Activated T-helper 1 cell treated with anti-CD3 and anti-CD28 coated beads, Interleukin-12 subunit alpha, Interleukin-12 subunit beta, Interleukin-2, Interleukin-4 antibody, amounts not matched to agents 30 ng/mL and 10 ng/mL and 1 ng/mL, durations not matched to agents 14 hours and 24 hours and 36 hours (primary cell): ENCODE results near the gene CTDSPL. TPM values are rescaled to one million over a fixed set of nuclear protein-coding genes. Genes with fewer than 3 reads are reported as not detected.

Experiments used
- DNase-seq: peaks from one replicate; pipeline ENCODE4 v3.0.0; 2021; ENCODE audit warnings: low spot score
- H3K27ac Mint-ChIP-seq: one replicate; pipeline ENCODE4 v1.8.0; 2021; ENCODE audit warnings: mild to moderate bottlenecking, mixed read lengths
- H3K27me3 Mint-ChIP-seq: one replicate; pipeline ENCODE4 v1.8.0; 2022; ENCODE audit warnings: mild to moderate bottlenecking, moderate library complexity, mixed read lengths; ENCODE audit not compliant: insufficient read depth
- H3K36me3 Mint-ChIP-seq: one replicate; pipeline ENCODE4 v1.8.0; 2021; ENCODE audit warnings: low read depth, mixed read lengths
- H3K4me1 Mint-ChIP-seq: one replicate; pipeline ENCODE4 v1.8.0; 2021; ENCODE audit warnings: low read depth, mixed read lengths
- H3K4me3 Mint-ChIP-seq: one replicate; pipeline ENCODE4 v1.8.0; 2021; ENCODE audit warnings: mild to moderate bottlenecking, moderate library complexity, mixed read lengths
- H3K9me3 Mint-ChIP-seq: one replicate; pipeline ENCODE4 v1.8.0; 2021; ENCODE audit warnings: mixed read lengths
- intact Hi-C: fragments of 100-400 bp; cut with micrococcal nuclease; formaldehyde crosslinking; loops from one replicate; pipeline ENCODE4 v1.15.1; 2024
- total RNA-seq: library from RNA; stranded (reverse); gene quantifications from 2 replicates; pipeline ENCODE4 v1.2.3, GENCODE V29; 2022

CTDSPL gene
- total RNA-seq, 1 donor from 2014 or later, result 3.7 TPM

DNA sequence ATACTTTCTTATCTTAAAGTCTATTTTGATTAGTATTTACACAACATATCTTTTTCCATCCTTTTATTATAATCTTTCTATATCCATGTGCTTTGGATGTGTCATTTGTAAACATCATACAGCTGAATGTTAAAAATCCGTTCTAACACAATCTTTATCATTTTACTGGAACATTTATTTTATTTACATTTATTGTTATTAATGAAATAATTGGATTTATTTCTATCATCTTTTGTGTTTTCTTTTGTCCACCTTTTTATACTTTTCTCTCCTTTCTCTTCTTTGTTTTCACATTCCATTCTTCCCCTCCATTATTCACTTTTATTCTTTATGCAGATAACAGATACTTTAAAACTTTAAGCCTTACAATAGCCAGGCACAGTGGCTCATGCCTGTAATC lies 34.7 kb upstream of the CTDSPL start:
- H3K27me3 Mint-ChIP-seq, result peaks cover 16% of the 10 kb centered on the region
- intact Hi-C loops, result no loop called here
- H3K4me1 Mint-ChIP-seq, result no peaks in the 10 kb centered on the region

GRCh38 chr3:37832480-37832879 lies 29.2 kb upstream of the CTDSPL start:
- Mint-ChIP-seq H3K4me3 (no peak overlapping the region), H3K27ac (no peak overlapping the region), H3K36me3 (no peaks in the 10 kb centered on the region), H3K9me3 (no peaks in the 10 kb centered on the region), H3K4me1 (no peaks in the 10 kb centered on the region), H3K27me3 (peaks cover 3% of the 10 kb centered on the region)
- no peak for DNase-seq
- intact Hi-C loops, result no loop called here

More for the DNA sequence above, 34.7 kb upstream of the CTDSPL start:
- Mint-ChIP-seq H3K9me3 (no peaks in the 10 kb centered on the region), H3K4me3 (no peak overlapping the region), H3K36me3 (no peaks in the 10 kb centered on the region), H3K27ac (no peak overlapping the region)
- no peak for DNase-seq

DNA sequence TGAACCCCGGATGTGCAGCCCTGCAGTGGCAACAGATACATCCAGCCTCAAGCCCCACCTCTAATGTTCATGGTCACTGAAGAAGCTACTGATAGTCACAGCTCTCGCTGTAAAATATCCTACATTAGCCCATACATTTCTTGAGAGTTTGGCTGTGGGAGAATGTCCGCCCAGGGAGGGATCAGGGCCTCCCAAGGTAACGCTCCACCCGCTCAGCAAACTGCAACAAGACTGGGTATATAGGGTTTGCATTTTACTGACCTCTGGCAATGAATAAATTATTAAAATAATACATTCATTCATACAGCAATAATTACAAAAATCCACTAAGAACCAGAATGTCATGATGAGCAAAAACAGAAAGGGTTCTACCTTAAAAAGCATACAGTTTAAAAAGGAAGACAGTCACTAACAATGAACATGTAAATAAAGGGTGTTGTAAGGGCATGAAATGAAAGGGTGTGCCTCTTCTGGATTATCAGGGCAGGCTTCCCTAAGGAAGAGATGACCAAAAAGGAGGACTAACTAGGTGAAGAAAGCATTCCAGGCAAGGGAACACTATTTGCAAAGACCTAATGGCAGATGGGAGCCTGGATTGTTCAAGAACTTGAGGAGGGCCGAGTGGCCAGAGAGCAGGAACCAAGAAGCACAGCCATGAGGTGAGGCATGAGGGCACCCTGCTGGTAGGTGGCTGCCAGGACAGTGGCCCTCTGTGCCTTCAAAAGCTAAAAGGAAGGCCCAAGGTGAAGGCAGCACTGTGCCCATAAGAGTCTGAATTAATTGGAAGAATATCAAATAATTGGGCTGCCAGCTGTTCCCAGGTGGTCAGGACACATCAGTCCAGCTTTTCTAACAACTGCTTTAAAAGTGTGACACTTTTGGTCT lies 28.1 kb upstream of the CTDSPL start:
- H3K4me3 Mint-ChIP-seq, result no peak overlapping the region
- no peak for DNase-seq
- H3K9me3 Mint-ChIP-seq, result no peaks in the 10 kb centered on the region
- intact Hi-C loops, result no loop called here
- H3K27ac Mint-ChIP-seq, result no peak overlapping the region
- no peaks in the 10 kb centered on the region for H3K4me1 Mint-ChIP-seq
- H3K27me3 Mint-ChIP-seq, result peaks cover 2% of the 10 kb centered on the region
- no peaks in the 10 kb centered on the region for H3K36me3 Mint-ChIP-seq

DNA sequence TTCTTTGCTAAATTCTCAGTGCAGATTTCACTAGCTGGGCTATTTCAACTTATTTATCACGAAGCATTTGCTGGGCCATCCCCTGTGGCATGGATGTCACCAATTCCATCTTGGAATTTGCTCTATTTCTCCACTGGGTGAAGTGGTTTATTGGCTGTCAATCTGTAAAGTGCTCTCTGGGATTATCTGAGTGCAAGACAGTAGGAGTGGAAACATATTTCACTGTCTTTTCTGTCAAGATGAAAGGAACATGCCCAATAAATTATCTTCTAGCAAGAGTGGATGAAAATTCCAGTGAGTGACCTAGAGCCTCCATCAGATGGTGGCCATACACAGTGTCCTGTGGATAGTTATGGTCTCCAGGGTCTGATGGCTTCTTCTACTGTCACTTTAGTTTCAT lies 25.1 kb upstream of the CTDSPL start:
- H3K9me3 Mint-ChIP-seq, result no peaks in the 10 kb centered on the region
- H3K27me3 Mint-ChIP-seq, result peaks cover 6% of the 10 kb centered on the region
- no peaks in the 10 kb centered on the region for H3K4me1 Mint-ChIP-seq
- peaks cover 2% of the 10 kb centered on the region for H3K36me3 Mint-ChIP-seq
- intact Hi-C loops, result no loop called here
- no peak overlapping the region for H3K27ac Mint-ChIP-seq
- H3K4me3 Mint-ChIP-seq, result no peak overlapping the region
- DNase-seq, result no peak

DNA sequence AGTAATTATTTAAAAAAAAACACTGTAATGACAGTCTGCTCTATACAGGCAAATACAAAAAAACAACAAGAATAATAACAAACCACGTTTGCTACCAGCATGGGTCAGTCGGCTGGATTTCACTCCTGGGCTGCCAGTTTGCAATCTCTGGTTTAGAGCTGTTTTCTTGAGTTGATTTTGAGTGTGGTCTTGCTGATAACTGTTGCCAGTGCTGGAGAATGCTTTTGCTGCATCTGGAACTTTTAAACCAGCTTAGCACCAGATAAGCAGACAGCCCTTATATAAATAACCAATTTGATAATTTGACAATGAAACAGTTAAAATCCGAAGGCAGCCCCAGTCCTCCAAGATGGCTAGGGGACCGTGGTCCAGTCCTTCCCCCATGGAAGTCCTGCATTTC lies 14.0 kb upstream of the CTDSPL start:
- Mint-ChIP-seq H3K9me3 (peaks cover 6% of the 10 kb centered on the region), H3K4me1 (no peaks in the 10 kb centered on the region), H3K27ac (no peak overlapping the region), H3K27me3 (peaks cover 4% of the 10 kb centered on the region), H3K36me3 (no peaks in the 10 kb centered on the region), H3K4me3 (no peak overlapping the region)
- intact Hi-C loops, result no loop called here
- DNase-seq, result no peak

GRCh38 chr3:37849146-37849923 lies 12.3 kb upstream of the CTDSPL start:
- Mint-ChIP-seq H3K27ac (no peak overlapping the region), H3K4me3 (no peak overlapping the region), H3K27me3 (peaks cover 4% of the 10 kb centered on the region), H3K36me3 (no peaks in the 10 kb centered on the region), H3K9me3 (no peaks in the 10 kb centered on the region), H3K4me1 (no peaks in the 10 kb centered on the region)
- no peak for DNase-seq
- intact Hi-C loops, result no loop called here

DNA sequence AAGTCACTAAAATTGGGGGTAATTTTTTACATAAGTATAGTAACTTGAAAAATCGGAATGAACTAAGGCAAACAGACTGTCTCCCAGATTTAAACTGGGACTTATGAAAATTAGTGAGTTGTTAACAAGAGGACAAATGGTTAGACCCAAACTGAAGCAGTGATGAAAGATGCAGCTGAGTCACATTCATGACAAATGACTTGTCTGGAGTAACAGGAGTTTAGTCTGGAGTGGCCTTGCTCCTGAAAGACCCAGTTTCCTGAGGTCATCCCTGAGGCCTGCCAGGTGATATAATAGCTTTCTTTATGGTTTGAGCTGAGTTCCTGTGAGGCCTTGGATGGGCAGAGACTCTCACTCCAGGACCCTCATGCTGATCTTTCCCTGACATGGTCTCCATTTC lies 9.6 kb upstream of the CTDSPL start:
- no peak for DNase-seq
- intact Hi-C loops, result no loop called here
- Mint-ChIP-seq H3K4me3 (no peak overlapping the region), H3K4me1 (no peaks in the 10 kb centered on the region), H3K36me3 (no peaks in the 10 kb centered on the region), H3K27ac (no peak overlapping the region), H3K27me3 (peaks cover 7% of the 10 kb centered on the region), H3K9me3 (no peaks in the 10 kb centered on the region)

DNA sequence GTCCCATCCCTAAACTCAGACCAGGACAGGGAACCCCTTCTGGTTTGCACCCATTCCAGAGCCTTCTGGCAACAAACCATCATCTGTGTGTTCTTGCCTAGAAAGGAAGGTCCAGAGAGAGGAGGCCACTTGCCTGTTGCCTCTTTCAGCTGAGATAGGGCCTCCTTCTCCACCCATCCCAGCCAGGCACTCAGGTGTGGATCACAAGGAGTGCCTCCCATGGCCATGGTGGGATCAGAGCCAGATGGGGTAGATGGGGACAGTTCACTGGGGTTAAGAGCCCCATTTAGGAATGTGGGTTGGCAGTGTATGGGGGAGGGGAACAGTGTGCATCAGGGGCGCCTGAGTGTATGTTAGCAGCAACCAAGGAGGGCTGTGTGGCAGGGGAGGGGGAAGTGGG lies 8.9 kb upstream of the CTDSPL start:
- intact Hi-C loops, result no loop called here
- no peaks in the 10 kb centered on the region for H3K9me3 Mint-ChIP-seq
- no peak overlapping the region for H3K4me3 Mint-ChIP-seq
- peaks cover 10% of the 10 kb centered on the region for H3K27me3 Mint-ChIP-seq
- no peak for DNase-seq
- H3K4me1 Mint-ChIP-seq, result no peaks in the 10 kb centered on the region
- H3K27ac Mint-ChIP-seq, result no peak overlapping the region
- H3K36me3 Mint-ChIP-seq, result no peaks in the 10 kb centered on the region

DNA sequence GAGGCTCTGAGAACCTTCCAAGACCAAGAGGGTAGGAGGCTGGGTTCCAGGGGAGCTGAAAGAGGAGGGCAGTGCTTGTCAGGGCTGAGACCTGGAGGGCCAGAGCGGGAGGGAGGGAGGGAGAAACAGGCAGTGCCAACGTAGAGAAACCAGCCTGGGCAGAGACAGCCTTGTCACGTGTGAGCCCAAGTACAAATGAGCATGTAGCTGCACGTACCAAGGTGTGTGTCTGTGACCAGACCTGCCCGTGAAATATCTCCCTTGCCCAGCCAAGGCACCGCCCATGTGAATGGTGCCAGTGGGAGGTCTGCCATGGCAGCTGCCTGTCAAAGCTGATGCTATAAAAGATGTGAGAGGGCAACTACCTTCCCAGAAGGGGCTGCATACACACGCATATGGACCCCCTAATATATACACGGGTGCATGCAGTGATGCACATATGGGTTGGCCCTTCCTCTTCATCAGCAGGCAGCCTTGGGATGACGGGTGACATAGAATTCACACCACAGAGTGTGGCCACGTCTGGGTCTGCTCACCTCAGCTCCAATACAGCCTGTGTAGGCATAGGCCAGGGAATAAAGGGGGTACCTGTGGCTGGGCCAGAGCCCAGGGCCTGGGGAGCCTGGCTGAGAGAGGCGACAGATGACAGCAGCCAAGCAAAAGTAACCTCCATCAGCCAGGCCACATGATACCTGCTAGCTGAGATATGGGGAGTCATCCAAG lies 7.8 kb upstream of the CTDSPL start:
- Mint-ChIP-seq H3K27me3 (peaks cover 7% of the 10 kb centered on the region), H3K4me1 (no peaks in the 10 kb centered on the region), H3K36me3 (no peaks in the 10 kb centered on the region), H3K4me3 (no peak overlapping the region), H3K27ac (no peak overlapping the region), H3K9me3 (no peaks in the 10 kb centered on the region)
- intact Hi-C loops, result no loop called here
- DNase-seq, result no peak

- H3K4me1 Mint-ChIP-seq, result no peaks in the 10 kb centered on the region
- peak; percentile 65 for DNase-seq
- intact Hi-C loops, result loop anchor here (1.0 to 5.0 kb wide), 2 partner anchors 112 to 627 kb away; no protein-coding TSS in a partner anchor
- no peak overlapping the region for H3K4me3 Mint-ChIP-seq
- H3K27me3 Mint-ChIP-seq, result peaks cover 7% of the 10 kb centered on the region
- H3K36me3 Mint-ChIP-seq, result no peaks in the 10 kb centered on the region
- H3K27ac Mint-ChIP-seq, result no peak overlapping the region
- H3K9me3 Mint-ChIP-seq, result no peaks in the 10 kb centered on the region
Observed at GRCh38 chr3:37855363-37855970, 6.2 kb upstream of the CTDSPL start.

DNA sequence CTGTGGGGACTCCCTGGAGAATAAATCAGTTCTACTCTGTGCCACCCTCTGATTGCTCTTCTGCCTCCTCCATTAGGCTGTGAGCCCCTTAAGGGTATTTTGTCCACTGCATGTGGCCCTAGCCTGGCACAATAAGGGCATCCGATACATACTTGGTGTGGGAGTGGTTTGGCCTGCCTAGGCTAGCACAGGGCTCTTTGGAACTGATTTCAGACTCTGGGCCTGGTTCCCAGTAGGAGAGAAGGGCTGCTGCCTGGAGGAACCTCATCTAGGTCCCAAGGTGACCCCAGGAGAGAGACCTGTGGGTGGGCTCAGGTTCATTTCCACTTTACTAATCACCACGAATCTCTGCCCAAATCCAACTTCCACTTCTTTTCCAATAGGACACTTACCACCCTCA lies 5.3 kb upstream of the CTDSPL start:
- no peaks in the 10 kb centered on the region for H3K36me3 Mint-ChIP-seq
- no peak overlapping the region for H3K27ac Mint-ChIP-seq
- H3K27me3 Mint-ChIP-seq, result peaks cover 7% of the 10 kb centered on the region
- H3K4me3 Mint-ChIP-seq, result no peak overlapping the region
- intact Hi-C loops, result loop anchor here (5.0 kb wide), 1 partner anchor 626 kb away; no protein-coding TSS in a partner anchor
- peaks cover 5% of the 10 kb centered on the region for H3K4me1 Mint-ChIP-seq
- DNase-seq, result no peak
- H3K9me3 Mint-ChIP-seq, result no peaks in the 10 kb centered on the region

GRCh38 chr3:37858742-37859141 lies 2.9 kb upstream of the CTDSPL start:
- intact Hi-C loops, result loop anchor here (5.0 kb wide), 1 partner anchor 624 kb away; no protein-coding TSS in a partner anchor
- peaks cover 12% of the 10 kb centered on the region for H3K4me1 Mint-ChIP-seq
- H3K36me3 Mint-ChIP-seq, result no peaks in the 10 kb centered on the region
- H3K27me3 Mint-ChIP-seq, result peaks cover 22% of the 10 kb centered on the region
- H3K9me3 Mint-ChIP-seq, result no peaks in the 10 kb centered on the region
- no peak overlapping the region for H3K27ac Mint-ChIP-seq
- DNase-seq, result no peak
- H3K4me3 Mint-ChIP-seq, result no peak overlapping the region
